HepG2 (cell line): Measurements from ENCODE around the gene NELL1.

Experiments used
- ATF3 ChIP-seq: sonication (generic); formaldehyde crosslinking; IDR thresholded peaks from 2 replicates; pipeline ENCODE4 v1.4.0; 2020; ENCODE audit warnings: missing genetic modification reagents
- EP300 ChIP-seq, 3 experiments: sonication (generic) in 1 of 3; formaldehyde crosslinking in 1 of 3; IDR thresholded peaks; 2 replicates each; pipeline versions ENCODE4 v1.5.1 to v1.6.1; 2011 to 2020; ENCODE audit warnings: low read depth in 2 of 3, low read length in 2 of 3, borderline replicate concordance in 1 of 3, improper control_type of control experiment in 1 of 3, mild to moderate bottlenecking in 1 of 3, missing genetic modification reagents in 1 of 3, moderate library complexity in 1 of 3
- JUNB ChIP-seq: sonication (generic); formaldehyde crosslinking; IDR thresholded peaks from 2 replicates; pipeline ENCODE4 v1.8.0; 2022; ENCODE audit warnings: missing genetic modification reagents, mild to moderate bottlenecking, borderline replicate concordance
- KLF13 ChIP-seq: sonication (generic); formaldehyde crosslinking; IDR thresholded peaks from 2 replicates; pipeline ENCODE4 v1.4.0; 2020; ENCODE audit warnings: mild to moderate bottlenecking, missing genetic modification reagents
- MXI1 ChIP-seq: IDR thresholded peaks from 3 replicates; pipeline ENCODE4 v1.6.1; 2012; ENCODE audit warnings: low read depth, low read length, inconsistent platforms, borderline replicate concordance
- NFIC ChIP-seq: IDR thresholded peaks from 2 replicates; pipeline ENCODE4 v1.6.1; 2012; ENCODE audit warnings: mild to moderate bottlenecking, low read length, inconsistent platforms
- PATZ1 ChIP-seq: sonication (generic); formaldehyde crosslinking; IDR thresholded peaks from 2 replicates; pipeline ENCODE4 v1.4.0; 2020; ENCODE audit warnings: missing genetic modification reagents
- PAX8 ChIP-seq: sonication (generic); formaldehyde crosslinking; IDR thresholded peaks from 2 replicates; pipeline ENCODE4 v1.8.0; 2022; ENCODE audit warnings: mild to moderate bottlenecking, missing genetic modification reagents, borderline replicate concordance
- SP4 ChIP-seq: sonication (generic); formaldehyde crosslinking; IDR thresholded peaks from 2 replicates; pipeline ENCODE4 v1.8.1; 2023; ENCODE audit warnings: mild to moderate bottlenecking, missing genetic modification reagents
- TCF7L2 ChIP-seq: IDR thresholded peaks from 2 replicates; pipeline ENCODE4 v1.6.1; 2011; ENCODE audit warnings: mild to moderate bottlenecking, low read depth, low read length, moderate library complexity
- ZNF282 ChIP-seq: fragments of 450-650 bp; IDR thresholded peaks from 2 replicates; pipeline ENCODE4 v1.6.1; 2018; ENCODE audit not compliant: partially characterized antibody
- ZNF367 ChIP-seq: sonication (generic); formaldehyde crosslinking; IDR thresholded peaks from 2 replicates; pipeline ENCODE4 v1.4.0; 2020; ENCODE audit warnings: missing genetic modification reagents, borderline replicate concordance
- ZNF780A ChIP-seq: sonication (generic); formaldehyde crosslinking; IDR thresholded peaks from 2 replicates; pipeline ENCODE4 v1.8.0; 2022; ENCODE audit warnings: mild to moderate bottlenecking, missing genetic modification reagents, moderate library complexity

DNA sequence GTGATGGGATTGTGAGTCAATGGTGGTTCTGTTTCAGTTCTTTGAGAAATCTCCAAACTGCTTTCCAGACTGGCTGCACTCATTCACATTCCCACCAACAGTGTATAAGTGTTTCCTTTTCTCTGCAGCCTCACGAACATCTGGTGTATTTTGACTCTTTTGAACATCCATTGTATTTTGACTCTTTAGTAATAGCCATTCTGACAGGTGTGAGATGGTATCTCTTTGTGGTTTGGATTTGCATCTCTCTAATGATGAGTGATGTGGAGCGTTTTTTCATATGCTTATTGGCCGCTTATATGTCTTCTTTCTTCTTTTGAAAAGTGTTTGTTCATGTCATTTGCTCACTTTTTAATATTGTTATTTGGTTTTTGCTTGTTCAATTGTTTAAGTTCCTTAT lies 19.4 kb downstream of the NELL1 start:
- no peak for TF ChIP-seq PAX8 (CRISPR knock-in tag)
- no peak for TF ChIP-seq ZNF282
- no peak for TF ChIP-seq MXI1
- no peak for TF ChIP-seq SP4 (CRISPR knock-in tag)
- no peak for TF ChIP-seq PATZ1 (CRISPR knock-in tag)
- TF ChIP-seq JUNB (CRISPR knock-in tag) = no peak
- TF ChIP-seq ZNF780A (CRISPR knock-in tag) = no peak
- TF ChIP-seq EP300 (IDR thresholded peaks at IDR 0.05; ENCODE audit: low read depth in 2 of 2, low read length in 2 of 2) = no peak
- no peak for TF ChIP-seq EP300 (CRISPR knock-in tag; IDR thresholded peaks at IDR 0.05; ENCODE audit: borderline replicate concordance)
- TF ChIP-seq KLF13 = no peak
- TF ChIP-seq TCF7L2 = no peak
- no peak for TF ChIP-seq NFIC
- no peak for TF ChIP-seq ATF3 (CRISPR knock-in tag)
- no peak for TF ChIP-seq ZNF367 (CRISPR knock-in tag)
